ENCODE results near the gene SLC2A9. TPM values are rescaled to one million over a fixed set of nuclear protein-coding genes. Genes with fewer than 3 reads are reported as not detected.
A peak's percentile ranks its signal among the peaks of the same experiment; 100 is the strongest.

SLC2A9 gene
- total RNA-seq, 2 donors from 2014 or later = 0.52 to 1.2 TPM

DNA sequence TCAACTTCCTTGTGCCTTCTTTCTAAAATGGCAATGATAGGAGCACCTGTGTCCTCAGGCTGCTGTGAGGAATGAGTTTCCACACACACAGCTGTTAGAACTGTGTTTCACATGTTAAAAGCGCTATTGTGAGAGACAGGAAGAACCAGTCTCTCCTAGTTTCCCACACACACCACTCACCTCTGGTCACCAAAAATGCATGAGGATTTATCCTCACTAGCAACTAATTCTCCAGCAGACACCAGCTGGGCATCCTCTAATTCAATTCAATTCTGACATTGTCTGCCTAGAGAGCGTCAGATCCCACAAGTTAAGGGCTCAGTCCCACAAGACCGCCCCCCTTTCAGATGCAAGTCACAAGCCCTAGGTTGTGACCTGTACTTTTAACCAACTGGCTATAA, 29.0 kb upstream of the SLC2A9 start:
- Mint-ChIP-seq H3K9me3 (no peaks in the 10 kb centered on the region), H3K36me3 (peaks cover 0 to 5% of the 10 kb centered on the region in 2 donors), H3K27ac (no peak overlapping the region)
- ATAC-seq (no peak), DNase-seq (ENCODE audit: low spot score in 2 of 2) (no peak)

DNA sequence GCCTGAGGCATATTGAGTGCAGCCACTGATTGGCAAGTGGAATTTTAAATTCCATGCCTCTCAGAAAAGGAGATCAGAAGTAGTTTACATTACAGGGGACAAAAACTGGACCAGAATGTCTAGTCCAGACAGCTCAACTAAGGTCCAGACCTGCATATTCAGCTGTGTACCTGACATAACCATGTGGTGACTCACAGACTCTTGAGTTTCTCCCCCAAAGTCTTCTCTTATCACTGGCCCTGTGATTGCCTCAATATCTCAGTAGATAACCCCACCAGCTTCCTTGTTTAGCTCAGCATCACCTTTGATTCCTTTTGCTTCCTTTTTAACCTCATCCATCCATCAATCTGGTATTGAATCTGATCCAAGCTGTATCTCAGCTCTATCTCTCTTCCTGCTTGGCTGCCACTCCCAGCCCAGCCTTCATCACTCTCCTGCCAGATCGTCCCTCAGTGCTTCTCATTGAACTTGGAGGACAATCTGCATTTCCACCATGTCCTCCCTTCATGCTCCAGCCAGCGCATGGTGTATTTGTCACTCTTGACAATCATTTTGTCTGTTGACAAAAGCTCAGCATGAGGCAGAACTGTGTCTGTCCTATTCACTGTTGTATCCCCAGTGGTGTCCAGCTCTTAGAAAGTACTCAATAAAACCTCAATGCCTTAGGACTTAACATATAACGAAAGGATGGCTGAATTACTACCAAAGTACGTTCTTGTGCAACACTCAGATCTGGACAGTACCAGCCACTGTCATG, 27.8 kb upstream of the SLC2A9 start:
- ATAC-seq (no peak), DNase-seq (ENCODE audit: low spot score in 2 of 2) (no peak)
- H3K36me3 Mint-ChIP-seq = peaks cover 0 to 11% of the 10 kb centered on the region in 2 donors
- peak overlapping the region in 1 of 2 donors; percentile 24 for H3K27ac Mint-ChIP-seq
- H3K9me3 Mint-ChIP-seq = no peaks in the 10 kb centered on the region

DNA sequence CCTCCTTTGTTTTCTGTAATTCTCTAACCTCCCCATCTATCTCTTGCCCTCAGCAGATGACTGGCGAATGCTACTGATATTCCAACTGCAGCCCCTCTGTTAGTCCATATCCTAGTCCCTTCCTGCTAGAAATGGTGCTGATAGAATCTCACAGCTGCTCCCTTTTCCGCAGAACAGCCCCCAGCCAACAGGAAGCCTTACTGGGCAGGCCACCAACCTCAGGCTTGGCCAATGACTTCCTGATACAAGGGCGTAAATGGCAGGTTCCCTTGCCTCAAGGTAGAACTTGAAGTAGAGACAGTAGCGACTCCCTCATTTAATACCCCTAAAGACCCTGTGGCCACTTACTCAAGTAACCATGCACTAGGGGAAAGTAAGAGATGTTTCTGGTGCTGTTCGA, 26.7 kb upstream of the SLC2A9 start:
- DNase-seq (ENCODE audit: low spot score in 2 of 2) = peak in 1 of 2 donors; percentile 14
- Mint-ChIP-seq H3K27ac (no peak overlapping the region), H3K9me3 (peaks cover 0 to under 1% of the 10 kb centered on the region in 2 donors), H3K36me3 (peaks cover 1 to 19% of the 10 kb centered on the region in 2 donors)
- no peak for ATAC-seq

DNA sequence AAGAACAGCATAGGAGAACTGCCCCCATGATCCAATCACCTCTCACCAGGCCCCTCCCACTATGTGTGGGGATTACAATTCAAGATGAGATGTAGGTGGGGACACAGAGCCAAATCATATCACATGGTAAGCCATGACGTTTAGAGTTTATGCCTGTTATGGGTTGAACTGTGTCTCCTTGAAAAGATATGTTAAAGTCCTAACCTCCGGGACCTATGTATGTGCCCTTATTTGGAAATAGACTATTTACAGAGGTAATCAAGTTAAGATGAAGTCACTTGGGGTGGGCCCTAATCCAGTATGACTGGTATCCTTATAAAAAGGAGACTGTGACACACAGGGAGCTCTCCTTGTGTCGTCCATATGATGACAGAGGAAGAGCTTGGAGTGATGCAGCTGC, 25.2 kb upstream of the SLC2A9 start:
- ATAC-seq (no peak), DNase-seq (ENCODE audit: low spot score in 2 of 2) (no peak)

DNA sequence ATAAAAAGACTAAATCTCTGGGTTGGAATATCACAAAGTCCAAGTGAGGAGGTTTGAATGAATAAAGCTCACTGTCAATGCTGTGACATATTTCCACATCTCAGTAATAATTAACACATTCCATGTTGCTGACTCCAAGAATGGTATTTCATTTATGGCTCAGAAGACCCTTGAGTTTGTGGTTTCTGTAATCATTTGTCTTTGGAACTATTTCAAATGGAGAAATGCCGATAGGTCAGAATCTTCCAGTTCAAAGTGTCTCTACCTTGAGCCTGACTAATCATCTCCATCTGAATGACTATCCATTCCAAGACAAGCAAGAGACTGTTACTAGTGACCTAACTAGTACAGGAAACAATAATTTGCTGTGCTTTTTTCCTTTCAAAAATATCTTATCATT, 24.2 kb upstream of the SLC2A9 start:
- Mint-ChIP-seq H3K9me3 (peaks cover 8 to 9% of the 10 kb centered on the region in 2 donors), H3K36me3 (peaks cover 10 to 28% of the 10 kb centered on the region in 2 donors), H3K27ac (no peak overlapping the region)
- ATAC-seq = no peak
- no peak for DNase-seq (ENCODE audit: low spot score in 2 of 2)

More for the DNA sequence above, 25.2 kb upstream of the SLC2A9 start:
- H3K9me3 Mint-ChIP-seq = peaks cover 8 to 9% of the 10 kb centered on the region in 2 donors
- H3K36me3 Mint-ChIP-seq = peaks cover 10 to 28% of the 10 kb centered on the region in 2 donors
- H3K27ac Mint-ChIP-seq = no peak overlapping the region

DNA sequence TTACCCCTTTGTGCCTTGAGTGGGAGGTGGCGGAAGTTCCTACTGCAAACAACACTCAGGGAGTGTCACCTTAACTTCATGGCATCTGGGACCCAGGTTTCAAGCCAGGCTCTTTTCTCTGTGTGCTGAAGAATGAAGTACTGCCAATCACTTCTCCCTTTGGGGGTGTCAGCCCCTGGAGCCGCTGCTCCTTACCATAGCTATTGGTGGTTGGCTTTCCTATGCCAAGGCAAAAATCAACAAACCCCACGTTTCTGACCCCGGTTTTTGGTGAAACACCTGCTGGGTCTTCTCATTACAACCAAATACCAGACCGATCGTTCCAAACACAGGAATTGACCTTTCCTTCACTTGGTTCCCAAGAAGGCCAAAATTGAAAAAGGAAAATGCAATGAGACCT, 19.7 kb upstream of the SLC2A9 start:
- Mint-ChIP-seq H3K36me3 (peaks cover 10 to 26% of the 10 kb centered on the region in 2 donors), H3K27ac (no peak overlapping the region), H3K9me3 (peaks cover 8 to 9% of the 10 kb centered on the region in 2 donors)
- no peak for ATAC-seq
- peak in 1 of 2 donors; percentile 23 for DNase-seq (ENCODE audit: low spot score in 2 of 2)

DNA sequence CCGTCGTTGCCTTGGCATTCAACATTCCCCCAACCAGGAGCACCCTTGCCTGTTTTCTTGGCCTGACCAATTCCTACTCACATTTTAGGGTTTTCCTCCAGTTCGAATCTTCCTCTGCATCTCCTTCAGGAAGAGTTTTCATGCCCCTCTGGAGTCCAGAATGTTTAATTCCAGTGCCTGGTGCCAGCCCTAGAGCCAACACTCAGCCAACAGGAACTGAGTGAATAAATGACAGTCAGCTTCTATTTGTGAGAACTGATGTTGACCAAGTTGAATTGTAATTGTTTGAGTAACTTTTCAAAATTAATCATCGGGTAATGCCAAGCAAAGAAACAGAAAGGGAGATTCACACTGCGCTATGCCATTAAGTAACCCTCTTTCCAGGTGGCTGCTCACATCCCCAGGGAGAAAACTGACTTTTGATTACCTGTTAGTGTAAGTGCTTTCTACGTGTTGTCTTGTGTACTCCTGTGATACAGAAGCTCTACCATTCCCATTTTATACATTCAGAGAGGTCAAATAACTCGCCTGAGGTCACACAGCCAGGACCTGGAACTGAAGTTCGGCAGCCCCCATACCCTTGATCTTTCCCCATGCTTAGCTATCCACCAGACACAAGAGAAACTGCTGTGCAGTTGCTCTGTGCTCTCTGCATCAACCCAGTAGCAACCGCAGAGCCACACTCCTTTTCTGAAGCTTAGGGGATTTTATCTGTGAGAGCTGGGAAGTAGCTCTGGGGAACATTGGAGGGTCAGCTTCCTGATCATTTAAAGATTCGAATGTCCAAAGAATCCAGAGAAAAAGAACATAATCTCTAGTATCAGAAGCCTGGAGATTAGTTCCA, 19.0 kb upstream of the SLC2A9 start:
- no peak for ATAC-seq
- Mint-ChIP-seq H3K9me3 (peaks cover 8 to 9% of the 10 kb centered on the region in 2 donors), H3K36me3 (peaks cover 10 to 30% of the 10 kb centered on the region in 2 donors), H3K27ac (no peak overlapping the region)
- no peak for DNase-seq (ENCODE audit: low spot score in 2 of 2)

DNA sequence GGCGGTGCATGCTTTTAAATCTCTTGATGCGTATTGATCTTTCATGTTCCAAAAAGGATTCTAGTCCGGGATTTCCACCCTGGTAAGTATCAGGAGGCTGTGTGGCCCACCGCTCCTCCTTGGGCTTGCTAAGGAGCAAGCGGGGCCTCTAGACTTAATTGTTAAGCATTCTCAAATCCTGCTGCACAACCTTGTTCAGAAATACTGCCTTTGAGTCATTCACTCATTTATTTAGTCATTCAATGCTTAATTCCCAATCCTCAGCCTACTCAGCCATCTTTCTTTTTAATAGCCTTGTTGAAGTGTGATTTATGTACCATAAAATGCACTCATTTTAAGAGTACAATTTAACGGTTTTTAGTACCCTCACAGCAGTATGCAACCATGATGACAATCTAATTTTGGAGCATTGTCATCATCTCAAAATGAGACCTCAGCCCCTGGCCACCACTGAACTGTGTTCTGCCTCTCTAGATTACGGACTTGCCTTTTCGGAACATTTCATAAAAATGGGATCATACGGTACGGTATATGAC, 15.6 kb upstream of the SLC2A9 start:
- no peaks in the 10 kb centered on the region for H3K9me3 Mint-ChIP-seq
- DNase-seq (ENCODE audit: low spot score in 2 of 2) (no peak), ATAC-seq (no peak)
- H3K36me3 Mint-ChIP-seq = peaks cover 0 to 7% of the 10 kb centered on the region in 2 donors
- H3K27ac Mint-ChIP-seq = no peak overlapping the region

DNA sequence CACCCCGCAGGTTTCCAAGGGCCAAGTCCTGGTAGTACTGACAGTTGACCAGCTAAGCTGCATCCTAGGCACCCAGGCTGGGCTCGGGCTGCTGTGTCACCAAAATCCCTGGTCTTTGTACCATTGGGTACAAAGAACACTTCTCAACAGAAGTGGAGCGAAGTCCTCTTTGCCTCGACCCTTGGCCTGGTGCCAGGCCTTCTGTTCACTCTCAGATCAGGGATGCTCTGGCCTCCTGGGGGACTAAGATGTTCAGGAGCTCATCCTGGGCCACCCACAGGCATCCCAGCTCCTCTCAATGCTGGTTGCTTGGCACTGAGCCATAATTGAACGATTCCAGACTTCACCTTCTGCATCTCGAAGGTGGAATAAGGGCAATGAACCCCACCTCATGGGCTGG, 13.8 kb upstream of the SLC2A9 start:
- no peaks in the 10 kb centered on the region for H3K9me3 Mint-ChIP-seq

DNA sequence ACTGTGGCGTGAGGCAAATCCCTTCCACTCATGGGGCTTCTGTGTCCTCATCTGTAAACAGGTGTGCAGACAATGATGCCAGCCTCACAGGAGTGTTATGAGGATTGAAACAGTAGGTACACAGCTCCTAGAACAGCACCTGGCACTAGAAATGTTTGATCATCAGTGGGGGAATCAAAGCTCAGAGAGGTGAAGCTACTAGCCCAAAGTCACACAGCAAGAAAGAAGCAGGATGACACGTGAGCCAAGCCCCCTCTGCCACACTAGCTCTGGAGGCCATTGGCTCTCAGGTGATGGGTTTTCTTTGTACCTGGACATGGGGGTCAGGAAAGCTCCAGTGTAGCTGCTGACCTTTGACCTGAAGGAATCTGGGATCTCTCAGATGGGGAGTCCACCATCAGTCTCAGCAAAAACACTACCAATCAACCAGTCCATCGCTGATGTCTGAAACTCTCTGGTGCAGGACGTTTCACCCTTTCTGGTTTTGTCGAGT, 13.4 kb upstream of the SLC2A9 start:
- ATAC-seq (no peak), DNase-seq (ENCODE audit: low spot score in 2 of 2) (peak in 1 of 2 donors; percentile 16)
- Mint-ChIP-seq H3K9me3 (no peaks in the 10 kb centered on the region), H3K27ac (no peak overlapping the region), H3K36me3 (peaks cover 0 to 7% of the 10 kb centered on the region in 2 donors)

More for the DNA sequence above, 13.8 kb upstream of the SLC2A9 start:
- Mint-ChIP-seq H3K36me3 (peaks cover 0 to 7% of the 10 kb centered on the region in 2 donors), H3K27ac (no peak overlapping the region)
- ATAC-seq (no peak), DNase-seq (ENCODE audit: low spot score in 2 of 2) (no peak)

DNA sequence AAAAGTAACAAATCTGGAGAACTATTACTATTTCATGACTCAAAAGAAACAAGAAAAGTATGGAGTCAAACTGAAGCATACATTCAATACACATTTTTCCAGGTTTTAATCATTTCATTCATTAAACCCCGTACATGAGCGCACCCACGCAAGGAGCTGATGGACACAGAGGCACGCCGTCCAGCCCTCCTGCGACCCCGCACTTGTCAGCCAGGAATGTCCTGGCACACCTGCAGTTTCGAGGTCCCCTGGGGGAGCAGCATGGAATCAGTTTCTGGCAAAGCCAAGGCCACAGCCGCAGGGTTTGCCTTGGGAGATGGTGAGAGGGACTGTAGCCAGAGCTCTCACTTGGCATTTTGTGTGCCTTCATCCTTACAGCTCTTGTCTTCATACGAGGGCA, 12.8 kb upstream of the SLC2A9 start:
- Mint-ChIP-seq H3K36me3 (peaks cover 0 to 7% of the 10 kb centered on the region in 2 donors), H3K9me3 (no peaks in the 10 kb centered on the region), H3K27ac (no peak overlapping the region)
- no peak for ATAC-seq
- DNase-seq (ENCODE audit: low spot score in 2 of 2) = peak in 1 of 2 donors; percentile 25

DNA sequence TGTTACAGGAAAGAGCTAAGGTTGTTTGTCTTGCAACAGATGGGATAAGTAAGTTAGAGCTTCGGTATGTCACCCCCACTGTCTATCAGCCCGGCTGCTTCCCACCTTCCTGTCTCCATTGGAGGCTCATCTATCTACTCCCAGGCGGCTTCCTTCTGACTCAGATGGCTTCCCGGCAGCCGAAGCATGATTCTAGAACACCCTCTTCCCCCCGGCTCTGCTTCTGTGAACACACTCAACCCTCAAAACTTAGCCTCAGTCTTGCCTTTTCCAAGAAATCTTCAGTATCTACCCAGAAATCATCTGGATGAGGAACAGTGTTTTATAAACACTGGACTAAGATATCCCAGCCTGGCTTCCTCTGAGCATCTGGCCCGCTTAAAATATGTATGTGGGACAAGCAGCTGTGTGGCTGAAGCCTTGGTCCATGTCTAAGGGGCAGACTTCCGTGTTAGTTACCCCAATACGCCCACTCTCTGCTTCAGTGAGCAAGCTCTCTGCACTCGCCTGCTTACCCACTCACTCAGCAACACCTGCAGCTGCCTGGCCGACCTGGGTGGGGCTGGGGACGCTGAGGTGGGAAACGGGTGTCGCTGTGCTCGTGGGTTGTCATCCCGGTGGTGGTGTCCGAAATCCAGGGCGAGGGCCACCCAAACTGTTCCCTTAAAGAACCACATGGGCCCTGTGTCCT, 12.0 kb upstream of the SLC2A9 start:
- peaks cover 0 to 7% of the 10 kb centered on the region in 2 donors for H3K36me3 Mint-ChIP-seq
- H3K27ac Mint-ChIP-seq = peak overlapping the region in 1 of 2 donors; percentile 18
- ATAC-seq (no peak), DNase-seq (ENCODE audit: low spot score in 2 of 2) (peak in 1 of 2 donors; percentile 40)
- no peaks in the 10 kb centered on the region for H3K9me3 Mint-ChIP-seq

DNA sequence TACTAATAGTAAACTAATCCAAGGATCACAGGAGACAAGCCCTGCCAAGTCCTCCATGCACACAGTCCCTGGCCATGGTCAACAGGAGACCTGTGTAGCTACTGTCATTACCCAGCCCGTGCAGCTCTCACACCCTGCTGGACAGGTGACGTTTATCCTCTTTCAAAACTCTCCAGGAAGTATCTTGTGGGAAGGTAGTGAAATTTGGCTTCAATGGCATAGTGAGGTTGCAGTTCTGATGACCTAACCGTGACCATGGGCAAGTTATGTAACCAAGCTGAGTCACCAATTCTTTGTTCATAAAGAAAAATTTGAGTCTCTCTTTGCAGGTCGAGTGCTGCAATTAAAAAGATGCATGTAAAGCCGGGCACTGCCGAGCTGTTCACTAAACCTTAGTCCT, 11.3 kb upstream of the SLC2A9 start:
- no peak for DNase-seq (ENCODE audit: low spot score in 2 of 2)
- Mint-ChIP-seq H3K36me3 (peaks cover 0 to 7% of the 10 kb centered on the region in 2 donors), H3K27ac (no peak overlapping the region), H3K9me3 (no peaks in the 10 kb centered on the region)
- ATAC-seq = no peak

DNA sequence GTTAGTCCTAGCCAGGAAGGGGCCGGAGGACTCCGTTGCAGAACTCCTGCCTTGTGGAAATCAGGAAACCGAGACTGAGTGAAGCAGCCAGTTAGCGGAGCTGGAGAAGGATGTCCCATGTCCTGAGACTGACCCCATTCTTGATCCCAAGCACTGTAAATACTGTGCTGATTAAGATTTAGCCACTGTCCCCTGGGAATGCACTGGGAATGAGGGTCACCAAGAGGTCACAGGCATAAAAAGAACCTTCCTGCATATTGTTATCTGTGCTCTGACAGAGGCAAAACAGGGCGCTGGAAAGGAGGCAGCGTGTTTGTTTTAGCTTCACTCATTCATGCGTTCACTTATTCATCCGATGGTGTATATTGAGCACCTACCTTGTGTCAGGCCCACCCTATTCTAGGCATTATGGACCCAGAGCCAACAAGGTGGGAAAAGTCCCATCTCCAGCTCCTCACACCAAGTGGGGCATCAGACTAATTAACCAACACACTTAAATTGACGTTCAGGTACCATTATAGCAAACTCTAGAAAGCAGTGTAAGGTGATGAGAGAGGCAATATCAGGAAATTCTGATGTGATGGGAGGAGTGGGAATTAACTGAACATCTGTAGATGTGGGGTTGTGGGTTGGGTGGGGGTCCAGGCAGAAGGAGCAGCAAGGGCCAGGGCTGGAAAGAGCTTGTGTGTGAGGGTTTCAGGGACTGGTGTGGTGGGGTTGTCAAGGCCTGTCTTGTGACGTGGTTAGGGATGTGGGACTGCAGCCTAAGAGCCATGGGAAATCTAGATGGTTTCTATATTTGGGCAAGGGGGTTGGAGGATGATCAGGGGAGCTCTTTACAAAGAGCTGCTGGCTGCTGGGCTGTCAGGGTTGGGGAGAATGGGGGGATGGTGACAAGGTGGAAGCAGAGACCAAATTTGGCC, 10.6 kb upstream of the SLC2A9 start:
- DNase-seq (ENCODE audit: low spot score in 2 of 2) = peak in 1 of 2 donors; percentile 14
- no peaks in the 10 kb centered on the region for H3K9me3 Mint-ChIP-seq
- no peak overlapping the region for H3K27ac Mint-ChIP-seq
- H3K36me3 Mint-ChIP-seq = peaks cover 0 to 7% of the 10 kb centered on the region in 2 donors
- no peak for ATAC-seq

DNA sequence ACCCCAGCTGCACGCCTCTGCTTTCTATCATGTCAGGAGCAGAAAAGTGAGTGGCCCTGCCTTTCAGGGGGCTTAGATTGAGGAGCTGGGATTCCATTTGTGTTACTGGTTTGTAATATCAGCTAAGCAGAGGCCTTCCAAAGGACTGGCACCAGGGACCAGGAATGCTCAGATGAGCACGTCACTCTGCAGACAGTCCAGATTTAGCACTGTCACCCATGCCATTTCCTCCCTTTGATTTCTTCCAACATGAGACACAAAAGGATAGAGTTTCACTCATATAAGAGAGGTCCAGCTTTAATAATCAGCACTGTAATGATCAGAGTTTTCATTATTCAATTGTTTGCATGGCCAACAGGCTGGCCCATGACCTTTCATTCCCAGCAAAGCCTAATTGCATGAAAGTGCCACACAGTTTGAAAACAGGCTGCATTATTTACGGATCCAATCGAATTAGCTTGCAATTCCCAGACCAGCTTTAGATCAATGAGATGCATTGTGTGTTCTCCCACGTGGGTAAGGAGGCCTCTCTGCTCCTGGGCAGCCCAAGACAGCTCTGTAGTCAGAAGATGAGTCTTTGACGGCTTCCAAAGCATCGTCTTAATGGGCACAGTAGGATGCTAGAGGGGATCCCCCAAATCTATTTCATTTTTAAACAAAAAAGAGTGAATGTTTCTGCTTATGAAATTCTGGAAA, 9.8 kb upstream of the SLC2A9 start:
- Mint-ChIP-seq H3K9me3 (no peaks in the 10 kb centered on the region), H3K27ac (no peak overlapping the region), H3K36me3 (peaks cover 0 to 5% of the 10 kb centered on the region in 2 donors)
- DNase-seq (ENCODE audit: low spot score in 2 of 2) = peak in 1 of 2 donors; percentile 4
- ATAC-seq = no peak
